H9 (cell line): ENCODE data around the gene SLC6A3. TPM values are rescaled to one million over a fixed set of nuclear protein-coding genes. Genes with fewer than 3 reads are reported as not detected.

Experiments used
- DNase-seq: peaks from one replicate; pipeline ENCODE4 v3.0.0-alpha.2; 2017
- H2AFZ ChIP-seq: one replicate; pipeline ENCODE4 v1.6.1; 2013; ENCODE audit warnings: mild to moderate bottlenecking, low read length, control low read depth, moderate library complexity
- H2AK5ac ChIP-seq: 2 replicates; pipeline ENCODE4 v1.6.1; 2013; ENCODE audit warnings: low read length, control low read depth, mixed read lengths; ENCODE audit not compliant: insufficient read length
- H2BK120ac ChIP-seq: one replicate; pipeline ENCODE4 v1.6.1; 2013; ENCODE audit warnings: low read depth, mild to moderate bottlenecking, low read length, control low read depth, inconsistent platforms; ENCODE audit not compliant: poor library complexity, severe bottlenecking
- H2BK12ac ChIP-seq: 2 replicates; pipeline ENCODE4 v1.6.1; 2013; ENCODE audit warnings: low read length, control low read depth, mixed read lengths, low read depth; ENCODE audit not compliant: insufficient read length
- H2BK15ac ChIP-seq: 2 replicates; pipeline ENCODE4 v1.6.1; 2013; ENCODE audit warnings: low read depth, low read length, control low read depth
- H2BK20ac ChIP-seq: one replicate; pipeline ENCODE4 v1.6.1; 2013; ENCODE audit warnings: low read depth, mild to moderate bottlenecking, low read length, control low read depth, inconsistent platforms; ENCODE audit not compliant: poor library complexity, severe bottlenecking
- H2BK5ac ChIP-seq: 2 replicates; pipeline ENCODE4 v1.6.1; 2013; ENCODE audit warnings: low read length, control low read depth, mixed read lengths; ENCODE audit not compliant: insufficient read length
- H3K14ac ChIP-seq: 2 replicates; pipeline ENCODE4 v1.6.1; 2013; ENCODE audit warnings: low read length, control low read depth; ENCODE audit not compliant: insufficient read depth
- H3K18ac ChIP-seq: 2 replicates; pipeline ENCODE4 v1.6.1; 2013; ENCODE audit warnings: low read depth, mild to moderate bottlenecking, mixed read lengths, low read length, control low read depth; ENCODE audit not compliant: insufficient read length
- H3K23ac ChIP-seq: 2 replicates; pipeline ENCODE4 v1.6.1; 2013; ENCODE audit warnings: low read length, control low read depth, mixed read lengths, low read depth; ENCODE audit not compliant: insufficient read length
- H3K23me2 ChIP-seq: 2 replicates; pipeline ENCODE4 v1.6.1; 2013; ENCODE audit warnings: low read depth, mild to moderate bottlenecking, mixed read lengths, low read length, control low read depth; ENCODE audit not compliant: insufficient read length, poor library complexity, severe bottlenecking
- H3K27ac ChIP-seq: 2 replicates; pipeline ENCODE4 v1.5.1; 2013; ENCODE audit warnings: low read length, control low read depth, mixed read lengths, low read depth; ENCODE audit not compliant: insufficient read length
- H3K27me3 ChIP-seq: 2 replicates; pipeline ENCODE4 v1.6.1; 2013; ENCODE audit warnings: low read length, control low read depth, inconsistent platforms; ENCODE audit not compliant: insufficient read depth
- H3K4ac ChIP-seq: 2 replicates; pipeline ENCODE4 v1.6.1; 2013; ENCODE audit warnings: low read depth, mild to moderate bottlenecking, control low read depth, inconsistent platforms, low read length, moderate library complexity
- H3K4me1 ChIP-seq: 2 replicates; pipeline ENCODE4 v1.6.1; 2013; ENCODE audit warnings: low read length, control low read depth, inconsistent platforms; ENCODE audit not compliant: insufficient read depth
- H3K4me2 ChIP-seq: 2 replicates; pipeline ENCODE4 v1.6.1; 2013; ENCODE audit warnings: low read length, control low read depth, mixed read lengths; ENCODE audit not compliant: insufficient read length, insufficient read depth
- H3K56ac ChIP-seq: 2 replicates; pipeline ENCODE4 v1.6.1; 2013; ENCODE audit warnings: low read depth, mild to moderate bottlenecking, mixed read lengths, low read length, control low read depth; ENCODE audit not compliant: insufficient read length
- H3K79me1 ChIP-seq: 2 replicates; pipeline ENCODE4 v1.6.1; 2013; ENCODE audit warnings: low read depth, mild to moderate bottlenecking, moderate library complexity, low read length, control low read depth, inconsistent platforms; ENCODE audit not compliant: insufficient read depth, poor library complexity, severe bottlenecking
- H3K79me2 ChIP-seq: 2 replicates; pipeline ENCODE4 v1.6.1; 2013; ENCODE audit warnings: low read length, control low read depth, inconsistent platforms; ENCODE audit not compliant: insufficient read depth
- H3K9ac ChIP-seq: 2 replicates; pipeline ENCODE4 v1.6.1; 2013; ENCODE audit warnings: low read length, control low read depth, mixed read lengths; ENCODE audit not compliant: insufficient read length; ENCODE audit errors: extremely low read depth
- H3K9me3 ChIP-seq: one replicate; pipeline ENCODE4 v1.6.1; 2013; ENCODE audit warnings: low read depth, low read length, inconsistent platforms; ENCODE audit not compliant: control insufficient read depth
- H3T11ph ChIP-seq: one replicate; pipeline ENCODE4 v1.6.1; 2013; ENCODE audit warnings: mild to moderate bottlenecking, low read length, control low read depth, inconsistent platforms
- H4K20me1 ChIP-seq: one replicate; pipeline ENCODE4 v1.6.1; 2013; ENCODE audit not compliant: control insufficient read depth, insufficient read length, insufficient read depth
- H4K5ac ChIP-seq: 2 replicates; pipeline ENCODE4 v1.6.1; 2013; ENCODE audit warnings: low read depth, mild to moderate bottlenecking, mixed read lengths, low read length, control low read depth; ENCODE audit not compliant: insufficient read length
- H4K8ac ChIP-seq: replicated peaks from 2 replicates; pipeline ENCODE4 v1.6.1; 2013; ENCODE audit warnings: low read length, control low read depth, mixed read lengths, low read depth; ENCODE audit not compliant: insufficient read length
- H4K91ac ChIP-seq: 2 replicates; pipeline ENCODE4 v1.6.1; 2013; ENCODE audit warnings: low read depth, mild to moderate bottlenecking, moderate library complexity, mixed read lengths, low read length, control low read depth; ENCODE audit not compliant: insufficient read length
- H3K27ac Mint-ChIP-seq, 3 experiments: 2 replicates in 2 of 3; 3 replicates in 1 of 3; pipeline ENCODE4 v1.8.0; 2020 to 2021; ENCODE audit warnings: mixed read lengths in 3 of 3, mild to moderate bottlenecking in 1 of 3, moderate library complexity in 1 of 3
- H3K27me3 Mint-ChIP-seq: 2 replicates; pipeline ENCODE4 v1.8.0; 2021; ENCODE audit warnings: low read depth, mild to moderate bottlenecking, moderate library complexity, mixed read lengths
- H3K36me3 Mint-ChIP-seq, 3 experiments: 2 replicates in 2 of 3; 3 replicates in 1 of 3; pipeline ENCODE4 v1.8.0; 2020 to 2021; ENCODE audit warnings: low read depth in 3 of 3, mixed read lengths in 3 of 3; ENCODE audit not compliant: insufficient read depth in 1 of 3
- H3K4me1 Mint-ChIP-seq, 2 experiments: 2 replicates each; pipeline ENCODE4 v1.8.0; 2020; ENCODE audit warnings: mixed read lengths in 2 of 2
- H3K4me3 Mint-ChIP-seq, 2 experiments: 2 replicates in 1 of 2; 3 replicates in 1 of 2; pipeline ENCODE4 v1.8.0; 2020 to 2021; ENCODE audit warnings: mild to moderate bottlenecking in 2 of 2, mixed read lengths in 2 of 2, moderate library complexity in 1 of 2
- H3K9me3 Mint-ChIP-seq, 2 experiments: 2 replicates in 1 of 2; 3 replicates in 1 of 2; pipeline ENCODE4 v1.8.0; 2020; ENCODE audit warnings: mild to moderate bottlenecking in 2 of 2, mixed read lengths in 2 of 2, moderate library complexity in 1 of 2
- CTCF ChIP-seq: fragments of 200-600 bp; sonication (generic); conservative IDR thresholded peaks from 3 replicates; pipeline ENCODE4 v1.8.0; 2021; ENCODE audit warnings: antibody characterized with exemption, mild to moderate bottlenecking
- WGBS: extraction: QIAGEN DNeasy Blood & Tissue Kit; methylation state at CpG from one replicate; pipeline ENCODE4 v1.1.7; 2013; ENCODE audit warnings: missing lambda C conversion rate, low lambda C conversion rate, mixed read lengths; ENCODE audit not compliant: insufficient read length; ENCODE audit errors: extremely low coverage; 5-methylcytosine and 5-hydroxymethylcytosine counted together
- total RNA-seq: library from RNA; stranded (reverse); gene quantifications from 2 replicates; pipeline ENCODE4 v1.2.1, GENCODE V29; 2021

The SLC6A3 gene
- total RNA-seq, 1 experiment from 2014 or later: 0.61 TPM

- H3K4me1 Mint-ChIP-seq: peaks cover 9 to 16% of the 10 kb centered on the region in 2 experiments
These were observed 82.8 kb downstream of the SLC6A3 start for GRCh38 chr5:1362242-1363015.

More at GRCh38 chr5:1362242-1363015, 82.8 kb downstream of the SLC6A3 start:
- H4K8ac ChIP-seq: no peak overlapping the region
- H3K9ac ChIP-seq: no peak overlapping the region
- no peak overlapping the region for H3K27ac ChIP-seq
- no peak overlapping the region for H3K27ac Mint-ChIP-seq
- WGBS: no CpG with 5 or more reads among the region's 29 CpGs
- H3K4me3 Mint-ChIP-seq: no peak overlapping the region
- H3K14ac ChIP-seq: no peak overlapping the region
- no peak overlapping the region for H3K23ac ChIP-seq
- no peak overlapping the region for H4K5ac ChIP-seq
- no peak overlapping the region for H2BK5ac ChIP-seq
- H3K4ac ChIP-seq: no peak overlapping the region
- no peak overlapping the region for H3K4me2 ChIP-seq
- H2AK5ac ChIP-seq: no peak overlapping the region
- H3K9me3 ChIP-seq: no peaks in the 10 kb centered on the region
- no peaks in the 10 kb centered on the region for H3K23me2 ChIP-seq
- H3K18ac ChIP-seq: no peak overlapping the region
- no peak overlapping the region for H2BK20ac ChIP-seq
- no peak overlapping the region for H4K91ac ChIP-seq
- H3K27me3 Mint-ChIP-seq: peaks cover 35% of the 10 kb centered on the region
- H3K27me3 ChIP-seq: no peaks in the 10 kb centered on the region
- no peak overlapping the region for H3T11ph ChIP-seq
- no peaks in the 10 kb centered on the region; the same call in 1 of the 2 replicates for H3K4me1 ChIP-seq
- no peaks in the 10 kb centered on the region for H4K20me1 ChIP-seq
- DNase-seq: no peak
- no peak for TF ChIP-seq CTCF
- no peak overlapping the region for H2BK15ac ChIP-seq
- no peaks in the 10 kb centered on the region for H3K36me3 Mint-ChIP-seq
- no peaks in the 10 kb centered on the region for H3K79me2 ChIP-seq
- no peak overlapping the region for H2BK12ac ChIP-seq
- no peak overlapping the region for H3K56ac ChIP-seq
- H2BK120ac ChIP-seq: no peak overlapping the region
- no peaks in the 10 kb centered on the region for H3K79me1 ChIP-seq
- no peaks in the 10 kb centered on the region for H3K9me3 Mint-ChIP-seq
- H2AFZ ChIP-seq: no peak overlapping the region
